ENCODE data around the gene PEX11G. TPM values are rescaled to one million over a fixed set of nuclear protein-coding genes. Genes with fewer than 3 reads are reported as not detected.
"Not testable (repeated sequence)": the region's sequence is repeated elsewhere in the genome, so short reads cannot be mapped to it uniquely, and the experiment has no call there.

Gene PEX11G
- total RNA-seq, 1 donor from 2014 or later: 5.5 TPM

DNA sequence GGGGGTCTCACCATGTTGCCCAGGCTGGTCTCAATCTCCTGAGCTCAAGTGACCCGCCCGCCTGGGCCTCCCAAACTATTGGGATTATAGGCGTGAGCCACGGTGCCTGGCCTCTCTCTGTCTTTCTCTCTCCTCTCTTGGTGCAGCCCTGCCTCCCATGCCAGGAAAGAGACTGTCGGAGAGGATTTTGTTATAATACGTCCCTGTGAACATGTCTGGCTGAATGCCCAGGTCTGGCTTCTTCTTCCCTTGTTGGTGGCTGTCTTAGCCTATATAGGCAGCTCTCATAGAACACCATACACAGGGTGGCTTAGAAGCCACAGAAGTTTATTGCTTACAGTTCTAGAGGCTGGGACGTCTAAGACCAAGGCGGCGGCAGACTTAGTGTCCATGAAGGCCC lies 46.4 kb downstream of the PEX11G start:
- H3K4me3 Mint-ChIP-seq (ENCODE audit: low read depth): no peak overlapping the region
- TF ChIP-seq, protein P1, sequence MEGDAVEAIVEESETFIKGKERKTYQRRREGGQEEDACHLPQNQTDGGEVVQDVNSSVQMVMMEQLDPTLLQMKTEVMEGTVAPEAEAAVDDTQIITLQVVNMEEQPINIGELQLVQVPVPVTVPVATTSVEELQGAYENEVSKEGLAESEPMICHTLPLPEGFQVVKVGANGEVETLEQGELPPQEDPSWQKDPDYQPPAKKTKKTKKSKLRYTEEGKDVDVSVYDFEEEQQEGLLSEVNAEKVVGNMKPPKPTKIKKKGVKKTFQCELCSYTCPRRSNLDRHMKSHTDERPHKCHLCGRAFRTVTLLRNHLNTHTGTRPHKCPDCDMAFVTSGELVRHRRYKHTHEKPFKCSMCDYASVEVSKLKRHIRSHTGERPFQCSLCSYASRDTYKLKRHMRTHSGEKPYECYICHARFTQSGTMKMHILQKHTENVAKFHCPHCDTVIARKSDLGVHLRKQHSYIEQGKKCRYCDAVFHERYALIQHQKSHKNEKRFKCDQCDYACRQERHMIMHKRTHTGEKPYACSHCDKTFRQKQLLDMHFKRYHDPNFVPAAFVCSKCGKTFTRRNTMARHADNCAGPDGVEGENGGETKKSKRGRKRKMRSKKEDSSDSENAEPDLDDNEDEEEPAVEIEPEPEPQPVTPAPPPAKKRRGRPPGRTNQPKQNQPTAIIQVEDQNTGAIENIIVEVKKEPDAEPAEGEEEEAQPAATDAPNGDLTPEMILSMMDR (IDR thresholded peaks at IDR 0.05; ENCODE audit: unreplicated experiment): no peak
- H3K4me1 Mint-ChIP-seq (ENCODE audit: low read depth): no peaks in the 10 kb centered on the region
- H3K36me3 Mint-ChIP-seq (ENCODE audit: insufficient read depth): peaks cover 21% of the 10 kb centered on the region
- no peak overlapping the region for H3K27ac Mint-ChIP-seq
- no peaks in the 10 kb centered on the region for H3K9me3 Mint-ChIP-seq (ENCODE audit: low read depth)
- no peaks in the 10 kb centered on the region for H3K27me3 Mint-ChIP-seq
- DNase-seq (ENCODE audit: low spot score, unreplicated experiment): no peak

DNA sequence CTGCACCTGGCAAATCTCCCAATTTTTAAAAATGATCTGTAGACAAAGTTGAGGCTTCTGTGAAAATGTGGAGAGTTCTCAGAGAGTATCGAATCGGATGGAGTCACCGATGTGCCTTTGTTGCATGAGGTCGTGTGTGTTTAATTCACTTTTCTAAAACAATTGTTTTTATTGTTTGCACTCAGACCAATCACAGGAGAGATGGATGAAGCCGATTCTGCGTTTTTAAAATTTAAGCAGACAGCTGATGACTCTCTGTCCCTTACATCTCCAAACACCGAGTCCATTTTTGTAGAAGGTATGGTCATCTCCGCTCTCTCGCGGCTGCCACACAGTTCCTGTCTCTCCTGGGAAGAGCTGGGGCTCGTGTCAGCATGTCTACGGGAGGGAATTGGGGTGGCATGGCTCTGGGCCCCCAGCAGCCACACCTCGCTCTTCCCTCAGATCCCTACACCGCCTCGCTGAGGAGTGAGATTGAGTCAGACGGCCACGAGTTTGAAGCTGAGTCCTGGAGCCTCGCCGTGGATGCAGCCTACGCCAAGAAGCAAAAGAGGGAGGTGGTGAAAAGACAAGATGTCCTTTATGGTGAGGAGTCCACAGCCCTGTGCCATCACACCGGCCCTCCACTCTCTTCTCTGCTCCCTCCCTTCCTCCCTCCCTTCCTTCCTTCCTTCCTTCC lies 47.2 kb downstream of the PEX11G start:
- DNase-seq (ENCODE audit: low spot score, unreplicated experiment): no peak
- Mint-ChIP-seq H3K9me3 (ENCODE audit: low read depth) (no peaks in the 10 kb centered on the region), H3K36me3 (ENCODE audit: insufficient read depth) (peaks cover 16% of the 10 kb centered on the region), H3K4me3 (ENCODE audit: low read depth) (no peak overlapping the region), H3K4me1 (ENCODE audit: low read depth) (no peaks in the 10 kb centered on the region), H3K27me3 (no peaks in the 10 kb centered on the region), H3K27ac (no peak overlapping the region)
- TF ChIP-seq, protein P1 (IDR thresholded peaks at IDR 0.05; ENCODE audit: unreplicated experiment): no peak

DNA sequence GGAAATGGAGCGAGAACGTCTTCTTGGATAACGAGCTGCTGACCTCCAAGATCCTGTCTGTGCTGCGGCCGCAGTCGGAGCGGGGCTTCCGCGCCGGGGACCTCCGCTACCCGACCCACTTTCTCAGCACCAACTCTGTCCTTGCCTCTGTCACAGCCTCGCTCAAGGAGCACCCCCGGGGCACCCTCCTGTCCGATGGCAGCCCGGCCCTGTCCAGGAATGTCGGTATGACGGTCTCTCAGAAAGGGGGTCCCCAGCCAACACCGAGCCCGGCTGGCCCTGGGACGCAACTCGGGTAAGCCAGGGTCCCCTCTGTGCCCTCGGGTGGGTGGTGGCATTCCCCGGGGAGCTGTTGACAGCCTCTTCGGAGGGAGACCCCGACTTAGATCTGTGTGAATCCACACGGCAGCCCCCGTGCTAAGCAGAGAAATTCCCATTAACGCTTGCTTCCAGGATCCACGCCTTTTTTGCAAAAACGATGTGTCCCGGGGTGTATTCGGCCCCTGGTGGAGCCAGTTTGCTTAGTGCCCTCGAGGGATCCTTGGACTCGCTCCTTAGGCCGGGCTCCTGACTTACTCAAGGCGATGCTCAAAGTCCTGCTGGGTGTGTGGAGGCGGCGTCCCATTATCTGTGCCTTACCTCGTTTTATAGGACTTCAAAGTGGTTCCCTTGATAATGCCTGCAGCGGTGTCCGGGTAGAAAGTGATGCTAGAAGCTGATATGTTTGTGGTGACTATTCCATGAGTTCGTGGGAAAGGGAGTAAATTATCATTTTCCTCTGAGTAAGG lies 48.5 kb downstream of the PEX11G start:
- no peaks in the 10 kb centered on the region for H3K9me3 Mint-ChIP-seq (ENCODE audit: low read depth)
- no peaks in the 10 kb centered on the region for H3K27me3 Mint-ChIP-seq
- H3K36me3 Mint-ChIP-seq (ENCODE audit: insufficient read depth): peaks cover 10% of the 10 kb centered on the region
- H3K4me3 Mint-ChIP-seq (ENCODE audit: low read depth): no peak overlapping the region
- TF ChIP-seq, protein P1 (IDR thresholded peaks at IDR 0.05; ENCODE audit: unreplicated experiment): no peak
- DNase-seq (ENCODE audit: low spot score, unreplicated experiment): no peak
- H3K4me1 Mint-ChIP-seq (ENCODE audit: low read depth): no peaks in the 10 kb centered on the region
- H3K27ac Mint-ChIP-seq: peak overlapping the region; percentile 56

DNA sequence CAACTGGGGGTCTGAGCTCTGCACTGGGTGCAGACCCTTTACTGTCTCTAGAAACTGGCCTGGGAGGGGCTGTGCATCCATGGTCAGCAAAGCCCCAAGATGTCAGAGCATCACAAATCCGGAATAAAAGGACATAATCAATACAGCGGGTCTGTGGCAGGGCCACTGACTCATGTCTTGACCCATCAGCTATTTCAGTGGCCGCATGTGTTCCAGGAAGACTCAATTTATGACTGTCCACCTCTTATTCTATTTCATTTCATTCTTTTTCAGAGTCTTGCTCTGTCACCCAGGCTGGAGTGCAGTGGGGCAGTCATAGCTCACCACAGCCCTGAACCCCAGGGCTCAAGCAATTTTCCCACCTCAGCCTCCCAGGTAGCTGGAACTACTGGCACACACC lies 53.2 kb downstream of the PEX11G start:
- Mint-ChIP-seq H3K36me3 (ENCODE audit: insufficient read depth) (peaks cover 5% of the 10 kb centered on the region), H3K4me1 (ENCODE audit: low read depth) (no peaks in the 10 kb centered on the region), H3K27ac (no peak overlapping the region), H3K27me3 (no peaks in the 10 kb centered on the region), H3K9me3 (ENCODE audit: low read depth) (no peaks in the 10 kb centered on the region), H3K4me3 (ENCODE audit: low read depth) (no peak overlapping the region)
- TF ChIP-seq, protein P1 (IDR thresholded peaks at IDR 0.05; ENCODE audit: unreplicated experiment): no peak
- no peak for DNase-seq (ENCODE audit: low spot score, unreplicated experiment)

DNA sequence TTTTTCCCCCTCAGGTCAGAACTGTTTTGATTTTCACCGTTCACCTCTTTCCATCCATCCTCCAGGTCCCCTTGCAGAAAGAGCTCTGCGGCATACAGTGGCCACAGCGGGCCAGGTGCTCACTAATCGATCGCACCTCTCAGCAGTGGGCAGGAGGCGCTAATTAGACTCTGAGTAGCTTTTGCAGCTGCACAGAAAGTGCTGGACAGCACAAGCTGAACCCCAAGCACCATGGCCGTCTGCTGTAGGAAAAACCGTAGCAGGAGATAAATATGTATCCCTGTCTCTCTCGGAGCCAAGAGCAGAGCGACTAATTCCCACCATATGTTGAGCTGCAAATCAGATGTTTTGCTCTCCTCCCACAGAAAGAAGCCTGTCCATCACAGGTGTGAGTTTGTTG lies 54.4 kb downstream of the PEX11G start:
- Mint-ChIP-seq H3K36me3 (ENCODE audit: insufficient read depth) (peaks cover 4% of the 10 kb centered on the region), H3K27ac (no peak overlapping the region), H3K4me3 (ENCODE audit: low read depth) (no peak overlapping the region), H3K9me3 (ENCODE audit: low read depth) (no peaks in the 10 kb centered on the region), H3K4me1 (ENCODE audit: low read depth) (no peaks in the 10 kb centered on the region), H3K27me3 (no peaks in the 10 kb centered on the region)
- no peak for DNase-seq (ENCODE audit: low spot score, unreplicated experiment)
- TF ChIP-seq, protein P1 (IDR thresholded peaks at IDR 0.05; ENCODE audit: unreplicated experiment): no peak

DNA sequence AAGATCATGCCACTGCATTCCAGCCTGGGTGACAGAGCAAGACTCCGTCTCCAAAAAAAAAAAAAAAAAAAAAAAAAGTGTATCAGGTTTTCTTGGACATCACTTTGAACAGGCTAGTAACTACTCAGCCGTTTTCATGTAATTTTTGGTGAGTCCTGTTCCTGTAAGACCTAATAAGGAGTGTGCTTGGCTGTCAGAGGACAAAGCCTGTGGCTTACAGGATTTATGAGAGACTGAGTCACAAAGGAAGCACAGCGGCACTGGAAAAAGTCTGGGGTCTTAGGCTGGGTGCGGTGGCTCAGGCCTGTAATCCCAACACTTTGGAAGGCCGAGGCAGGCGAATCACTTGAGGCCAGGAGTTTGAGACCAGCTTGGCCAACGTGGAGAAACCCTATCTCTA lies 55.4 kb downstream of the PEX11G start:
- not testable (repeated sequence) for H3K27ac Mint-ChIP-seq; H3K4me3 Mint-ChIP-seq (ENCODE audit: low read depth); H3K36me3 Mint-ChIP-seq (ENCODE audit: insufficient read depth)

More for the DNA sequence above, 55.4 kb downstream of the PEX11G start:
- not testable (repeated sequence) for H3K9me3 Mint-ChIP-seq (ENCODE audit: low read depth); H3K4me1 Mint-ChIP-seq (ENCODE audit: low read depth); DNase-seq (ENCODE audit: low spot score, unreplicated experiment); H3K27me3 Mint-ChIP-seq

Measured in progenitor cell of endocrine pancreas (in vitro differentiated cells).